ENCODE data around the gene OR8J3. TPM values are rescaled to one million over a fixed set of nuclear protein-coding genes. Genes with fewer than 3 reads are reported as not detected.
"Not testable (repeated sequence)": the region's sequence is repeated elsewhere in the genome, so short reads cannot be mapped to it uniquely, and the experiment has no call there.

The OR8J3 gene
- total RNA-seq, 2 donors from 2014 or later: not detected

- no peaks in the 10 kb centered on the region for H3K4me1 ChIP-seq
- H3K4me3 ChIP-seq: no peak overlapping the region
- no peak for DNase-seq (ENCODE audit: low spot score)
- no peaks in the 10 kb centered on the region for H3K9me3 ChIP-seq
- no peaks in the 10 kb centered on the region for H3K27me3 ChIP-seq
- no peaks in the 10 kb centered on the region for H3K36me3 ChIP-seq
- no peak for TF ChIP-seq CTCF (IDR thresholded peaks at IDR 0.05)
- no peak overlapping the region for H3K27ac ChIP-seq
These were observed 23.8 kb upstream of the OR8J3 start for GRCh38 chr11:56163804-56164203.

DNA sequence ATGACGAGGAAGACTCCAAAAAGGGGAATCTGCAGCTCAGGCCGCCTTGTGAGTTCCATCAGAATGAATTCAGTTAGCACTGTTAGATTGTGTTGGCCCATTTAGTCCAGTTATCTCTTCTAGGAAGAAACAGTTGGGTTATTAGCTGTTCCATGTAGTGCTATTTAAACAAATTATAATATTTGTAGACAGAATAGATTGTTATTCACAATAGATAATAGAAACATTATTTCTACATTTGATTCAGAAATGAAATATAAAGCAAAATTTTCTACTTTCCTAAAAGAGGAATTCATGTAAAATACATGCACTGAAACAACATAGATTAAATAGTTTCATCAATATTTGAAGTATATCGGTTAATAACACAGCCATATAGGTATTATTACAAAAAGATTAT lies 20.2 kb upstream of the OR8J3 start, which contains the start of gene OR8K5:
TSS of gene OR8K5 (minus strand) at position 101 of the 400 bp plus-strand sequence. CDS start at position 101, 0 bp downstream.
- TF ChIP-seq CTCF (IDR thresholded peaks at IDR 0.05): no peak
- no peak for DNase-seq (ENCODE audit: low spot score)
- Histone ChIP-seq H3K27ac (no peak within 1 kb of the TSS), H3K27me3 (no peaks in the 10 kb centered on the region), H3K4me1 (no peaks in the 10 kb centered on the region), H3K36me3 (no peaks in the 10 kb centered on the region), H3K4me3 (no peak within 1 kb of the TSS), H3K9me3 (peaks cover 0 to 6% of the 10 kb centered on the region in 2 donors)

GRCh38 chr11:56152333-56152732 lies 12.3 kb upstream of the OR8J3 start:
- no peak for DNase-seq (ENCODE audit: low spot score)
- no peak for TF ChIP-seq CTCF (IDR thresholded peaks at IDR 0.05)
- H3K4me3 ChIP-seq: no peak overlapping the region
- H3K4me1 ChIP-seq: no peaks in the 10 kb centered on the region
- H3K27me3 ChIP-seq: no peaks in the 10 kb centered on the region
- H3K27ac ChIP-seq: no peak overlapping the region
- peaks cover 0 to 12% of the 10 kb centered on the region in 2 donors for H3K9me3 ChIP-seq
- no peaks in the 10 kb centered on the region for H3K36me3 ChIP-seq

DNA sequence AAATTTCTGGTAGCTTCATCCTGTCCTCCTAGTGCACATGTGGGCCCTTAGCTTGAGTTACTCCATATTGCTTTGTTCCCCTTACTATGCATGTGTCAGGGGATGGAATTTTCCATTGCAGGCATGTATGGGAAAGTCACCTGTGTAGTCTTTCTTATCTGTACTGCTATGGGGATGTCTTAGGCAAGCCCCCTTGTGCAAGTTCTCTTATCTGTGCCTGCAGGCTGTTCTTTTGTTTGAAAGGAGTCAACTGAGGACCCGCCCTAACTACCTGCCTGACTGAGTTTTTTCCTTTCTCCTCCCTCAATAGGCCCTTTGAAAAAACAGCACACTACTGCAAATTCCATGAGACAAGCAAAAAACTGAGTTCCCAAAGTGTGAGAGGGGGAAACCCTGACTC lies 11.4 kb upstream of the OR8J3 start:
- Histone ChIP-seq H3K27ac (no peak overlapping the region), H3K9me3 (peaks cover 0 to 12% of the 10 kb centered on the region in 2 donors), H3K36me3 (no peaks in the 10 kb centered on the region), H3K4me3 (no peak overlapping the region), H3K4me1 (no peaks in the 10 kb centered on the region), H3K27me3 (no peaks in the 10 kb centered on the region)
- DNase-seq (ENCODE audit: low spot score): no peak
- no peak for TF ChIP-seq CTCF (IDR thresholded peaks at IDR 0.05)

GRCh38 chr11:56143681-56144080 lies 3.7 kb upstream of the OR8J3 start:
- not testable (repeated sequence) for H3K4me3 ChIP-seq; H3K27me3 ChIP-seq; DNase-seq (ENCODE audit: low spot score); H3K27ac ChIP-seq; H3K4me1 ChIP-seq; H3K36me3 ChIP-seq; H3K9me3 ChIP-seq

- Histone ChIP-seq H3K9me3 (peaks cover 0 to 1% of the 10 kb centered on the region in 2 donors), H3K36me3 (no peaks in the 10 kb centered on the region), H3K27me3 (no peaks in the 10 kb centered on the region), H3K27ac (no peak within 1 kb of the TSS), H3K4me1 (no peaks in the 10 kb centered on the region), H3K4me3 (no peak within 1 kb of the TSS)
- no peak for TF ChIP-seq CTCF (IDR thresholded peaks at IDR 0.05)
- no peak for DNase-seq (ENCODE audit: low spot score)
These were observed 17.9 kb downstream of the OR8J3 start, which contains the start of gene OR8H3 for GRCh38 chr11:56122073-56122472. Gene OR8H3, plus strand, starts transcription at chr11:56122373. Its CDS starts 0 bp downstream, at chr11:56122373.
